HepG2 (cell line): ENCODE results near the gene PLCL1. TPM values are rescaled to one million over a fixed set of nuclear protein-coding genes. Genes with fewer than 3 reads are reported as not detected.

Experiments used
- BATF2 ChIP-seq: sonication (generic); formaldehyde crosslinking; IDR thresholded peaks from 2 replicates; pipeline ENCODE4 v1.8.0; 2022; ENCODE audit warnings: mild to moderate bottlenecking, missing genetic modification reagents, moderate library complexity
- CERS6 ChIP-seq: sonication (generic); formaldehyde crosslinking; IDR thresholded peaks from 2 replicates; pipeline ENCODE4 v1.5.0; 2020; ENCODE audit warnings: missing genetic modification reagents
- HNRNPLL ChIP-seq: fragments of 200-400 bp; formaldehyde crosslinking; IDR thresholded peaks from 2 replicates; pipeline ENCODE4 v1.6.1; 2017; ENCODE audit warnings: mild to moderate bottlenecking, low read depth, low read length; ENCODE audit not compliant: poor library complexity, severe bottlenecking
- NFATC3 ChIP-seq: sonication (generic); formaldehyde crosslinking; IDR thresholded peaks from 2 replicates; pipeline ENCODE4 v1.5.1; 2020; ENCODE audit warnings: mild to moderate bottlenecking, missing genetic modification reagents
- PAXIP1 ChIP-seq: sonication (generic); formaldehyde crosslinking; conservative IDR thresholded peaks from 2 replicates; pipeline ENCODE4 v1.4.0; 2020; ENCODE audit warnings: mild to moderate bottlenecking, missing genetic modification reagents, moderate library complexity
- PRDM10 ChIP-seq: sonication (generic); formaldehyde crosslinking; IDR thresholded peaks from 2 replicates; pipeline ENCODE4 v1.4.0; 2020; ENCODE audit warnings: low read depth, missing genetic modification reagents
- SALL1 ChIP-seq: sonication (generic); formaldehyde crosslinking; IDR thresholded peaks from 2 replicates; pipeline ENCODE4 v1.8.0; 2022; ENCODE audit warnings: mild to moderate bottlenecking, missing genetic modification reagents
- SP4 ChIP-seq: sonication (generic); formaldehyde crosslinking; IDR thresholded peaks from 2 replicates; pipeline ENCODE4 v1.8.1; 2023; ENCODE audit warnings: mild to moderate bottlenecking, missing genetic modification reagents
- TAF1 ChIP-seq: sonication (generic); formaldehyde crosslinking; IDR thresholded peaks from 2 replicates; pipeline ENCODE4 v1.4.0; 2020; ENCODE audit warnings: missing genetic modification reagents
- XRCC5 ChIP-seq: fragments of 200-400 bp; formaldehyde crosslinking; optimal IDR thresholded peaks from 2 replicates; pipeline ENCODE3; 2017; ENCODE audit warnings: mild to moderate bottlenecking, low read length
- ZFAT ChIP-seq: sonication (generic); formaldehyde crosslinking; conservative IDR thresholded peaks from 2 replicates; pipeline ENCODE4 v1.8.1; 2023; ENCODE audit warnings: missing genetic modification reagents, inconsistent platforms
- ZNF121 ChIP-seq: sonication (generic); formaldehyde crosslinking; IDR thresholded peaks from 2 replicates; pipeline ENCODE4 v1.5.0; 2020; ENCODE audit warnings: mild to moderate bottlenecking, missing genetic modification reagents
- ZNF256 ChIP-seq: sonication (generic); formaldehyde crosslinking; conservative IDR thresholded peaks from 2 replicates; pipeline ENCODE4 v1.4.0; 2020; ENCODE audit warnings: missing genetic modification reagents
- ZNF264 ChIP-seq: sonication (generic); formaldehyde crosslinking; IDR thresholded peaks from 2 replicates; pipeline ENCODE4 v1.4.0; 2020; ENCODE audit warnings: missing genetic modification reagents
- ZNF431 ChIP-seq: sonication (generic); formaldehyde crosslinking; IDR thresholded peaks from 2 replicates; pipeline ENCODE4 v1.9.0; 2022; ENCODE audit warnings: missing genetic modification reagents, low read depth, mild to moderate bottlenecking, borderline replicate concordance
- ZNF672 ChIP-seq: sonication (generic); formaldehyde crosslinking; IDR thresholded peaks from 2 replicates; pipeline ENCODE4 v1.8.1; 2022; ENCODE audit warnings: missing genetic modification reagents
- polyA plus RNA-seq, 8 experiments: library from polyadenylated mRNA; depleted of rRNA in 3 of 8; stranded (reverse) in 7 of 8; unstranded in 1 of 8; fragments of >200 nt; fragmentation: Illumina TruSeq in 4 of 8; extraction: Trizol in 4 of 8; gene quantifications; 2 replicates each; pipeline versions ENCODE4 v1.2.1 to v1.2.3, GENCODE V29; 2011 to 2016; ENCODE audit warnings: low read depth in 4 of 8, missing spikeins in 1 of 8, mixed read lengths in 1 of 8; ENCODE audit not compliant: insufficient read depth in 1 of 8
- total RNA-seq, 5 experiments: library from RNA; depleted of rRNA; stranded (reverse); fragments of >200 nt; fragmentation: Illumina TruSeq; extraction: Trizol; gene quantifications; 2 replicates each; pipeline ENCODE4 v1.2.3, GENCODE V29; 2016; ENCODE audit warnings: low read depth in 1 of 5
- TF ChIP-seq, protein P1 (sequence below): sonication (generic); formaldehyde crosslinking; IDR thresholded peaks from 2 replicates; pipeline ENCODE4 v1.4.0; 2020; ENCODE audit warnings: missing genetic modification reagents, mild to moderate bottlenecking, borderline replicate concordance

Gene PLCL1
- total and polyA plus RNA-seq, 2 of the 13 experiments (the other 11 are each of a cell fraction or from before 2014, with no cell fraction given) = not detected

DNA sequence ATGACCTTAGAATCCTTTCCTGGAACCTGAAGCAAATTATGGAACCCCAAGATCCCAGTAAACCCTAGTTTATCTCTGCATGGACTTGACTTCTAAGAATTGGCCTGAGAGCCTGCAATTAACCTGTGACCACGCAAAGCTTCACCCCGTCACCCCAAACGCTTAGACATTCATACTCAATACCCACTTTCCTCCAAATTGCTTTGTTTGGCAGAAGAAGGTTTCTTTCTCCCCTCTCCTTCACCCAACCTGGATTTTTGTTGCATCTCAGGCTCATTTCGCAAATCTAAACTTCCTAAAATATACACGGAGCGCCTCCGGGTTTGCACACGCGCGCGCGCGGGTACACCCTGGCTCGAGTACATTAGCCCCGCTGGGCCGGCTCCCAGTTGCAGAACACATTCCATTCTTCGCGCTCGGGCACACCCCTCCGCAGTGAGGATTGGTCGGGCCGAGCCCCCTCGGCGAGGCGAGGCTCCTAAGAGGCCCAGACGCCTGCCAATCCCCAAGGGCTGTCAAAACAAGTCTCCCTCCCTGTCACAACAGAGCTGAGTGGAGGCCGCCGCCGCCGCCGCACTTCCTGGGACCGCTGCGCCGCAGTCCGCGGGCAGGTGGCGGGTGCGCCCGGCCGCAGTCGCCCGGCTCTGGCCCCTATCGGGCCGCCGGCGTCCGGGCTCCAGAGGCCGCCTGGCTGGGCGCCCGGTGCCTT is at the start of gene PLCL1 (continued):
- TF ChIP-seq PRDM10 (no peak), BATF2 (no peak), ZNF264 (CRISPR knock-in tag) (no peak), HNRNPLL (peak; percentile 69), ZNF121 (CRISPR knock-in tag) (peak; percentile 55; the same call in 1 of the 2 replicates), PAXIP1 (CRISPR knock-in tag) (no peak), ZFAT (CRISPR knock-in tag) (0 out of 2 replicates have a peak, but pooled peaks have one; percentile 37), SP4 (CRISPR knock-in tag) (no peak), ZNF672 (no peak), CERS6 (CRISPR knock-in tag) (no peak), ZNF431 (no peak), SALL1 (CRISPR knock-in tag) (0 out of 2 replicates have a peak, but pooled peaks have one; percentile 12), ZNF256 (no peak), NFATC3 (CRISPR knock-in tag) (0 out of 2 replicates have a peak, but pooled peaks have one; percentile 36), TAF1 (CRISPR knock-in tag) (no peak), XRCC5 (peak; percentile 59)
- TF ChIP-seq, protein P1, sequence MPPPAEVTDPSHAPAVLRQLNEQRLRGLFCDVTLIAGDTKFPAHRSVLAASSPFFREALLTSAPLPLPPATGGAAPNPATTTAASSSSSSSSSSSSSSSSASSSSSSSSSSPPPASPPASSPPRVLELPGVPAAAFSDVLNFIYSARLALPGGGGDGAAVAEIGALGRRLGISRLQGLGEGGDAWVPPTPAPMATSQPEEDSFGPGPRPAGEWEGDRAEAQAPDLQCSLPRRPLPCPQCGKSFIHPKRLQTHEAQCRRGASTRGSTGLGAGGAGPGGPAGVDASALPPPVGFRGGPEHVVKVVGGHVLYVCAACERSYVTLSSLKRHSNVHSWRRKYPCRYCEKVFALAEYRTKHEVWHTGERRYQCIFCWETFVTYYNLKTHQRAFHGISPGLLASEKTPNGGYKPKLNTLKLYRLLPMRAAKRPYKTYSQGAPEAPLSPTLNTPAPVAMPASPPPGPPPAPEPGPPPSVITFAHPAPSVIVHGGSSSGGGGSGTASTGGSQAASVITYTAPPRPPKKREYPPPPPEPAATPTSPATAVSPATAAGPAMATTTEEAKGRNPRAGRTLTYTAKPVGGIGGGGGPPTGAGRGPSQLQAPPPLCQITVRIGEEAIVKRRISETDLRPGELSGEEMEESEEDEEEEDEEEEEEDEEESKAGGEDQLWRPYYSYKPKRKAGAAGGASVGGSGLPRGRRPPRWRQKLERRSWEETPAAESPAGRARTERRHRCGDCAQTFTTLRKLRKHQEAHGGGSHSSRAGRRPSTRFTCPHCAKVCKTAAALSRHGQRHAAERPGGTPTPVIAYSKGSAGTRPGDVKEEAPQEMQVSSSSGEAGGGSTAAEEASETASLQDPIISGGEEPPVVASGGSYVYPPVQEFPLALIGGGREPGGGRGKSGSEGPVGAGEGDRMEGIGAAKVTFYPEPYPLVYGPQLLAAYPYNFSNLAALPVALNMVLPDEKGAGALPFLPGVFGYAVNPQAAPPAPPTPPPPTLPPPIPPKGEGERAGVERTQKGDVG (CRISPR knock-in tag) = no peak
